ENCODE measurements around the gene EPHB2.

GRCh38 chr1:22804406-22804805, 93.8 kb downstream of the EPHB2 start:
- TF ChIP-seq, protein P1, sequence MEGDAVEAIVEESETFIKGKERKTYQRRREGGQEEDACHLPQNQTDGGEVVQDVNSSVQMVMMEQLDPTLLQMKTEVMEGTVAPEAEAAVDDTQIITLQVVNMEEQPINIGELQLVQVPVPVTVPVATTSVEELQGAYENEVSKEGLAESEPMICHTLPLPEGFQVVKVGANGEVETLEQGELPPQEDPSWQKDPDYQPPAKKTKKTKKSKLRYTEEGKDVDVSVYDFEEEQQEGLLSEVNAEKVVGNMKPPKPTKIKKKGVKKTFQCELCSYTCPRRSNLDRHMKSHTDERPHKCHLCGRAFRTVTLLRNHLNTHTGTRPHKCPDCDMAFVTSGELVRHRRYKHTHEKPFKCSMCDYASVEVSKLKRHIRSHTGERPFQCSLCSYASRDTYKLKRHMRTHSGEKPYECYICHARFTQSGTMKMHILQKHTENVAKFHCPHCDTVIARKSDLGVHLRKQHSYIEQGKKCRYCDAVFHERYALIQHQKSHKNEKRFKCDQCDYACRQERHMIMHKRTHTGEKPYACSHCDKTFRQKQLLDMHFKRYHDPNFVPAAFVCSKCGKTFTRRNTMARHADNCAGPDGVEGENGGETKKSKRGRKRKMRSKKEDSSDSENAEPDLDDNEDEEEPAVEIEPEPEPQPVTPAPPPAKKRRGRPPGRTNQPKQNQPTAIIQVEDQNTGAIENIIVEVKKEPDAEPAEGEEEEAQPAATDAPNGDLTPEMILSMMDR (IDR thresholded peaks at IDR 0.05; ENCODE audit: poor library complexity, severe bottlenecking): no peak
- TF ChIP-seq EZH2 (IDR thresholded peaks at IDR 0.05; ENCODE audit: borderline replicate concordance, insufficient read depth, low read length, poor library complexity, severe bottlenecking): no peak
- TF ChIP-seq POLR2AphosphoS5 (IDR thresholded peaks at IDR 0.05): no peak
- TF ChIP-seq TAF1 (IDR thresholded peaks at IDR 0.05; ENCODE audit: low read depth): no peak
- no peak for TF ChIP-seq EP300 (conservative IDR thresholded peaks at IDR 0.05; ENCODE audit: poor library complexity, severe bottlenecking)
- TF ChIP-seq RAD21 (conservative IDR thresholded peaks at IDR 0.05): no peak
- TF ChIP-seq REST (IDR thresholded peaks at IDR 0.05; ENCODE audit: borderline replicate concordance): no peak
- TF ChIP-seq SMC3 (conservative IDR thresholded peaks at IDR 0.05; ENCODE audit: poor library complexity): no peak
- TF ChIP-seq MXI1 (conservative IDR thresholded peaks at IDR 0.05; ENCODE audit: poor library complexity, severe bottlenecking): no peak
